Measurements from ENCODE around the gene RAB4A.

Gene RAB4A

DNA sequence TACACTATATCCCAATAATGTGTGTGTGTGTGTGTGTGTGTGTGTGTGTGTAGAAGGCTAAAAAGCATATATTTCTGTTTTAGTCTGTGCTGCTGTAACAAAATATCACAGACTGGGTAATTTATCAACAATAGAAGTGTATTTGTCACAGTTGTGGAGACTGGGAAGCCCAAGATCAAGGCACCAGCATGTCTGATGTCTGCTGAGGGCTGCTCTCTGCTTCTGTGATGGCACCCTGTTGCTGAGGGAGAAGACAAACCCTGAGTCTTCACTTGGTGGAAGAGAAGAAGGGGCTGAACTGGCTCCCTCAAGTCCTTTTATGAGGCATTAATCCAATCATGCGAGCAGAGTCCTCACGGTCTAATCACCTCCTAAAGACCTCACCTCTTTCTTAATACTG, 23.0 kb upstream of the RAB4A start:
- DNase-seq: no peak

DNA sequence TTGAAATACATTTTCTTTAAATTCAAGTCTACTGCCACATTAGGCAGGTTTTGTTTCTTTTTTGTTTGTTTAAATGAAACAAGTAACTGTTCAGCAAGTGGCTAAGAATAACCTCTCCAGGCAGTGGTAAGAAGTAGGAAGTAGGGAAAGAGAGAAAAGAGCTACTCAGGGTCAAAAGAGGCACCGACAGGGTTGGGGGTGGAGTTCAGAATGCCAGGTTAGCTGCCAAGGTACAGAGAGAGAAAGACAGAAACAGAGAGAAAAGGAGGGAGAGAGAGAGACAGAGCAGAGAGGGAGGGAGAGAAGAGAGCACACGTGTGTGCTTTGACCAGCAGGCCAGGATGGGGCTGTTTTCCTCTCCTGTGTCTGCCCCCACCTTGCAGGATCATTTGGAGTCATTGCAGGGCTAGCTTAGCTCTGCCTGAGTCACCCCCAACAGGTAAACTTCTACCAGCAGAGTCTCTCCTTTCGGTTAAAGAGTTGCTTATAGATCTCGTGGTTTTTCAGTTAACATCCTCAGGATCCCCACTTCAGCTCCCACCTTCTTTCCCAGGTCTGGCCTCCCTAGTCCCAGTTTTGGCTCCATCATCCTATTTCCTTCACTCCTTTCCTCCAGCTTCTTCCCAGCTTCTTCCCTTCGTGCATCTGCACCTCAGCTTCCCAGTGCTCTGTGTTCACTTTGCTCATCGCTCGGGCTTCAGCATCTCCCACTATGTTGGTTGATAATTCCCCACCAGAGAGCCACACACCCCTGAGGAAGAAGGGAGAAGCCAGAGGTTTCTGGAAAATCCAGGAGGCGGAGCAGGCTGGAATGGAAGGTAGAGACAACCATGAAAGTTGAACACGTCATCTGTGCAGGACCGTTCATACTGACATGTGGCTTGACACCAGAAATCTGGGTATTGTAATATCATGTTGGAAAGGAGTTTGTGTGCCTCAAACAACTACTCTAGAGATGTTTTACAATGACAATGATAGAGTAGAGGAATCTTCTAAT, 21.8 kb upstream of the RAB4A start:
- no peak for DNase-seq

DNA sequence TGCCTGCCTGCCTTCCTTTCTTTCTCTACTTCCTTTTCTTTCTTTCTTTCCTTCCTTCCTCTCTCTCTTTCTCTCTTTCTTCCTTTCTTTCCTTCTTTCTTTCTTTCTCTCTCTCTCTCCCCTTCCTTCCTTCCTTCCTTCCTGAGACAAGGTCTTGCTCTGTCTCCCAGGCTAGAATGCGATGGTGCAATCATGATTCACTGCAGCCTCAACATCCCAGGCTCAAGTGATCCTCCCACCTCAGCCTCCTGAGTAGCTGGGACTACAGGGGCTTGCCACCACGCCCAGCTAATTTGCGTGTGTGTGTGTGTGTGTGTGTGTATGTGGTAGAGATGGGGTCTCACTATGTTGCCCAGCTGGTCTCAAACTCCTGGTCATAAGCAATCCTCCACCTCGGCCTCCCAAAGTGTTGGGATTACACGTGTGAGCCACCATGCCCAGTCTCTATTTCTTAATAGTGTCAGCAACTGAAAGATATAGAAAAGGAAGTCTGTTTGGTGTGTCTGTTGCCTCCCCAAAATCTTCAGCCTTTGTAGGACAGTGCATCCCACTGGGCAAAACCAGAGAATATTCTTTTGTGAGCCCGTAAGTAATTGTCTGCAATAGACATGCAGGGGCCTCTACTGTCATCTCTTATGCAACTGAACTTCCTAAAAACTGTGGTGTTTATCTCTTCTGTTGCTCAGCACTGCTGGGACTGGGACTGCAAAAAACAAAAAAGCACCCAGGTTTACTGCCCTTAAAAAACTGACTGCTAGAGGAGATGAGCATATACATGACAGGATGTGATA, 20.9 kb upstream of the RAB4A start:
- DNase-seq: no peak

DNA sequence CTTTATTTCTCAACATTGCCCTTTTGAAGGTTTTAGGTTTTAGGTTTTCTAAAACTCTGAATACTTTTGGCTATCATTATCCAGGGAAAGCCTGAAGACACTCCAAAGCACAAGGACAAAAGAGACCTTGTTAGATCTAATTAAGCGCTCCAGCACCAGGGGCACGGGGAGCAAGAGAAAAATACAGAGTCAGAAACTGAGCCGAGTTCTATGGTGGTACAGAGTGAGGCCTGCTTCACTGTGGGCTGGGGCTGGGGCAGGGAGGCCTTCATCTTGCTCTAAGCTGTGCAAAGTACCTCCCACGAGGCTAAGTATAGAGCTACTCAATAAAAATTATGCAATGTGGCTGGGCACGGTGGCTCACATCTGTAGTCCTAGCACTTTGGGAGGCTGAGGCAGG, 19.7 kb upstream of the RAB4A start:
- DNase-seq: no peak

DNA sequence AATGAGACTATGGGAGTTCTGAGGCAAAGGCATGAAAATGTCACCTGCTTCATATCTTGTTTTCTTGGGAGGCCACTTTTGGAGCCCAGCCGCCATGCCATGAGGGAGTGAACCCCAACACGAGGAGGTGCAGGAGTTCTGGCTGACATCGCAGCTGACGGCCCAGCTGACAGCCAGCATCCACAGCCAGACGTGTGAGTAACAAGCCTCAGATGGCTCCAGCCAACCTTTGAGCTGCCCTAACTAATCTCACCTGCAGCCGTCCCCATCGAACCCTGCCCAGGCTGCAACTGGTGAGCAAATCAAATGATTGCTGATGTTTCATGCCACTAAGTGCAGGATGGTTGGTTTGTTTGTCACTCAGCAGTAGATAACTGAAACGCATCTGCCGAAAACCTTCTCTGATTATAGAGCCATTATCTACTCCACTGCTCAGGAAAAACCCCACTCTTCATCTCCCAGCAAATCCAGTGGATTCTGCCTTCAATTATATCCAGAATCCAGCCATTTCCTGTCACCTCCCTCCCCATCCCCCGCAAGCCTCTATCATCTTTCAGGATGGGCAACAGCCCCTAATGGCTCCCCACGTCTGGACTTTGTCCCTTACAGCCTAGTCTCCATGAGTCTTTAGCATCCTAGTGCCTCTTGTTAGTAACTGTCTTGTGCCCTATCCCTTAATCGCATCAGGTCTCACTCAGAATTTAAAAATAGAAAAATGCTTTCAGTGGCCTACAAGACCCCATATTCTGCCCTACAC, 18.5 kb upstream of the RAB4A start:
- no peak for DNase-seq

DNA sequence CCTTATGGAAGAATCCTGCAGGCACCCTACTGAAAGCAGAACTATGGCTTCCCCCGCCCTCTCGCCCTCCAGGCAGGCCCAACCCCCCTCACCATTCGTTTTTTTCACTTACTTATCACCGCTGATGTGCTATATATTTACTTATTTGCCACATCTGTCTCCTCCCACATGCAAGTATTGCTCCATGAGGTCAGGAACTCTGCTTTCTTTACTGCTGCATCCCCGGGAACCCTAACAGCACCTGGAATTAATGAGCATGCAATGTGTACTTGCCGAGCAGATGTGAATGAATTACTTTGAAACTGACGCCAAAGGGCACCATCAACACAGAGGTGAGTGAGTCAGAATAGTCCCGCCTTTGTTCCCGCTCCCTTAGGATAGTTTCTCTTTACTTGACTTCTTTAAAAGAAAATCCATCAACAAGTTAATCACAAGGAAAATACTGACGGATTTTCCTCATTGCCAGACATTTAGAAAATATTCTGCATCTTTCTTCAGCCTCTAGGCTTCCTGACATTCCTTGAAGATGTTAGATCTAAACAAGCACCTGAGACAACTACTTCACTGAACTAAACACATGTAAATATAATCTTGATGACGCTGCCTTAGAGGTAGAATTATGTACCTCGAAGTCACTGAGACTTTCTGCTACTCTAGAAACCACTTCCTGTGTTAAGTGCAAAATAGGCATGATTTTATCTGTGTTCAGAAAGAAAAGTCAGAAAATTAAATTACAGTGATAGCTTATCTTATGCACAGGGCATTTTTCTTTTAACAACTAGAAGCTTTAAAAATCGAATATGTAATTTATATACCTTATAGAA, 17.5 kb upstream of the RAB4A start:
- no peak for DNase-seq

DNA sequence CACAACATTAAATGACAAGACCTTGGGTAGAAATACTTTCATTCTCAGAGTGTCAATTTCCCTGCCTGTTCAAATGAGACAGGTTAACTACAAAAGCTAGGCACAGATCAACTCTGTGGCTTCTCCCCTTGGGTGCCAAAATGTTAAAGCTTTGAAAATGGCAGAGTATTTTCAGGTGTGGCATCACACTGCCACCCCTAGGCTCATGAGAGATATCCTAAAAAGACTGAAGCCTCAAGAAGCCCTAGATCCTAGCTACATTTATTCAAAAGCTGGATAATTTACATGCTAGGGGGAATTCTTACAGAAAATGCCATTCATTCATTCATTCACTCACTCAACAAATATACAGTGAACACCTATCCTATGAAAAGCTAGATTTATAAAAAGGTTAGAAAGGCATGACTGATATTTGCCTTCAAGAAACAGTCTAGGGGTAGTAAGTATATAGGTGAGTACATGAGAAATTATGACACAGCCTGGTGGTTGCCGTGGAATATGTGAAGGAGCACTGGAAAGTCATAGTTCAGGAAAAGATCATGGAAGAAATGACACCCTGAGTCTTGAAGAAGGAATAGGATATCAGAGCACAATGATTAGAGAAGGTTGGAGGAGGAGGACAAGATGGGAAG, 15.9 kb upstream of the RAB4A start:
- DNase-seq: peak; percentile 19

DNA sequence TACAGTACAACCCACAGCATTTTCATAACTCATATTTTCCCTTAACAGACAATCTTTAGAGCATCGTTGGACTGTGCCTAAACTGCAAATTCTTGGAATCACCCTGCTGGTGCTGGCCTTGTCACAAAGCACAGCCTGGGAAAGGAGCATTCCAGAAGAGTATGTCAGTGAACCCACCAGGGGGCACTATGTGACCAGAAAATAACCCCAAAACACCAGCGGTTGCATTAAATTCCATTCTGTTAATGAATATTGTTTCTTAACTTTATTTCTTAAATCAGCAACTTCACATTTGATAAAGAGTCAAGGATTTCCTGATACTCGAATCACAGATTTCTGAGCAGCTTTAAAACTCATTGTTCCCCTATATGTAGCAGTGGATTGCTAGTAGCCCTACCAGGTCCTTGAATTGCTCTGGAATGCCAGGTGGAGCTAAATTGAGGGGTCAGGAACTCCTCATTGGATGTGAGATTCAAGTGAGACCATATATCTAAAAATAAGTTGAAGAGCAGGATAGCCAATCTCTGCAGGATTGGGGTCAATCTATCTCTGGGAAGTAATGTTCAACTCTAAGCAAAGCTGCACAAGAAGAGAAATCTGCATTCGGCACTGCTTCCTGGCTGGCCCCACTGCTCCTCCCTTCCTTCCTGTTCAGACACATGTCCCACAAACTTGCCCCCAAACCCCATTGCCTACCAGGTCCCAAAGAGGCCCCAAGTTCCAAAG, 12.7 kb upstream of the RAB4A start:
- DNase-seq: peak; percentile 53

DNA sequence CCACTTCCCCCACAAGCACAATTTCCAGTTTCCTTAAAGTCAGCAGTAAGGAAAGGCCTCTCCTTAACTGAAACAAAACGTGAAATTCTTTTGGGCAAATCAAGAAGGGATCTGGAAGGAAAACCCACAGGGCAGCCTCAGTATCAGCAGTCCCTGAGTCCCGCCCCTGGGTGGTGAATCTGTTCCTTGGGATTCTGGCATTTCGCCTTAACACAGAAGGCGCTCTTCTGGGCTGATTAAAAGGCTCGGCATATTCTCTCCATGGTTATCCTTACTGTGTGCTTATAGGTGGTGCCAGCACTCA, 12.2 kb upstream of the RAB4A start:
- DNase-seq: no peak

DNA sequence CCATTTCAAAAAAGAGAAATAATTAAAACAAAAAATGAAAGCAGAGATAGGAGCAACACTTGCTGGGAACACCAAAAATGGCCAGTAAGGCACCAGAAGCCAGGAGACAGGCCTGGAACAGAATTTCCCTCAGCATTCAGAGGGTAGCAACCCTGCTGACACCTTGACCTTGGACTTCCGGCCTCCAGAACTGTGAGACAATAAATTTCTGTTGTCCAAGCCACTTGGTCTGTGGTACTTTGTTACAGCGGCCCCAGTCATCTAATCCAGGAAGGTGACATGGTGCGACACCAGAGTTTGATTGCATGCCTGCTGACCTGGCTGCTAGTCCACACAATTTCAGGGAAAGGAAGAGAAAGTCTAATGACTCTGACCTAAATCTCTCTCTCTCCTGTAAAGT, 10.6 kb upstream of the RAB4A start:
- DNase-seq: no peak

DNA sequence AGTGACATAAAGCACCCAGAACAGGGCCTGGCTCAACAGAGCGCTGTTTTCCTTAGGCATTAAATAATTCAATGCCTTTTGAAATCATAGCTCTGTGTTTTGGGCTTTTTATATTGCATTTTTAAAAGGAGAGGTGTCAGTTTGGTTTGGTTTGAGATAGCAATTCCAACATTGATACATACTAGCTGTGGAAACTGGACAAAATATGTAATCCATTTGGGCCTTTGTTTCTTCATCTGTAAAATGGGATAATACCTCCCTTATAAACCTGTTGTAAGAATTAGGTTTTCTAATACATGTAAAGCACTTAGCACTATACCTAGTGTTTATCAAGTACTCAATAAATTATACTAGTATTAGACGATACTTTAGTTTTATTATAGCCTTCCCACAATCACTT, 8.7 kb upstream of the RAB4A start:
- DNase-seq: no peak

DNA sequence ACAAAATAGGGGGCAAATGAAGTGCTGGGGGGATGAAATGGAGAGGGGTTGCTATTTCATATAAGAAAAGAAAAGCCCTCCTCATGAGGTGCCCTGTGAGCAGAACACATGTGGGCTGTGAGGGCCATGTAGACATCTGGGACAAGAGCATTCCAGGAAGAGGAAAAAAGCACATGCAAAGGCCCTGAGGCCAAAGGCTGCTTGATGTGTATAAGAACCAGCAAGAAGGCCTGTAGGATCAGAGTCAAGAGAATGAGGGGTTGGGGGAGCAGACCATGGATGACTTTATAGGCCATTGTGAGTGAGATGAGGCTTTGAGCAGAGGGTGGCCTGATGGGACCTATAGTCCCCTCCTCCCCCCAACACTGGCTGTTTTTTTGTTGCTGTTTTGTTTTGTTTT, 7.7 kb upstream of the RAB4A start:
- no peak for DNase-seq

DNA sequence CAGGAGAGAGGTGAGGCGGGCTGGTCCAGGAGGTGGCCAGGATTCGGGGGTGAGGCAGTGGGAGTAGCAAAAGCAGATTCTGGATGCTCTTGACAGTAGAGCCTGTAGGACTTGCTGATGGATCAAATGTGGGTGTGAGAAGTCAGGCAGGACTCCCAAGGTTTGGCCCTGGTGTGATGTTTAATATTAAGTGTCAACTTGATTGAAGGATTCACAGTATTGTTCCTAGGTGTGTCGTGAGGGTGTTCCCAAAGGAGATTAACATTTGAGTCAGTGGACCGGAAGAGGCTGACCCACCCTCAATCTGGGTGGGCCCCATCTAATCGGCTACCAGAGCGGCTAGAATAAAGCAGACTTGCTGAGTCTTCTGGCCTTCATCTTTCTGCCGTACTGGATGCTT, 6.8 kb upstream of the RAB4A start:
- DNase-seq: no peak

DNA sequence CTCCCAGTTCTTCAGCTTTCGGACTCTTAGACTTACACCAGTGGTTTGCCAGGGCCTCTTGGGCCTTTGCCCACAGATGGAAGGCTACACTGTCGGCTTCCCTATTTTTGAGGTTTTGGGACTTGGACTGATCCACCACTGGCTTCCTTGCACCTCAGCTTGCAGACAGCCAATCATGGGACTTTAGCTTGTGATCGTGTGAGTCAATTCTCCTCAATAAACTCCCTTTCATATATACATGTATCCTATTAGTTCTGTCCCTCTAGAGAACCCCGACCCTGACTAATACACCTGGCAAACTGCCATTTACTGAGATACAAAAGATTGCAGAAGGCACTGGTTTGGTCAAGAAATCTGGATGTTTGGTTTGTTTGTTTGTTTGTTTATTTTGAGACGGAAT, 6.4 kb upstream of the RAB4A start:
- DNase-seq: no peak

DNA sequence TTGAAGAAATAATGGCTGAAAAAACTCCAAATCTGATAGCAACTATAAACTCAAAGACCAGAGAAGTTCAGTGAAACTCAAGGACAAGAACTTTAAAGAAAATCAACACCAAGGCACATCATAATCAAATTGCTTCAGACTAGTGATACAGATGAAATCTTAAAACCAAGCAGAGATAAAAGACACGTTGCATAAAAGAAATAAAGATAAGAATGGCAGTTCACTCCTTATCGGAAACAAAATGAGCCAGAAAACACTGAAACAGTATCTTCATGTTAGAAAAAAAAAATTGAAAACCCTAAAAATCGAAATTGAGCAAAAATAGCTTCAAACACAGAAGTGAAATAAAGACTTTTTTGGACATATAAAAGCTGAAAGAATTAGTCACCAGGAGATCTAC, 4.6 kb upstream of the RAB4A start:
- DNase-seq: no peak

DNA sequence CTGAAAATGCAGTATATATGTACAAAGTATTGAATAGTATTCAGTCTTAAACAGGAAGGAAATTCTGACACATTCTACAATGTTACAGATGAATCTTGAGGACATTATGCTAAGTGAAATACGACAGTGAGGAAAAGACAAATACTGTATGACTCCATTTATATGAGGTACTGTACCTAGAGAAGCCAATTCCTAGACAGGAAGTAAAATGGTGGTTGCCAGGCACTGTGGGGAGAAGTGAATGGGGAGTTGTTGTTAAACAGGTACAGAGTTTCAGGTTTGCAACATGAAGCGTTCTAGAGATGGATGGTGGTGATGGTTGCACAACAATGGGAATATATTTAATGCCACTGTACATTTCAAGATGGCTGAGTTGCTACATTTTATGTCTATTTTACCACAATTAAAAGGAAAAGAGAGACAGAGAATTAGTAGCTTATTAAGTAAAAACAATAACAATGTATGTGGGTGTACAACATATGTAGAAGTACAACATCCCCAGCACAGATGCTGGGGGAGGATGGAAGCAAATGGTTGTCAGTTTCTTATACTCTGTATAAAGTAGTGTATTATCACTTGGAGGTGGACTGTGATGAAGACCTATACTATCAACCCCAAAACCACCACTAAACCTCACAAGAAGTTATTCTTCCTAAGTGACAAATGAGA, 3.9 kb upstream of the RAB4A start:
- DNase-seq: no peak

DNA sequence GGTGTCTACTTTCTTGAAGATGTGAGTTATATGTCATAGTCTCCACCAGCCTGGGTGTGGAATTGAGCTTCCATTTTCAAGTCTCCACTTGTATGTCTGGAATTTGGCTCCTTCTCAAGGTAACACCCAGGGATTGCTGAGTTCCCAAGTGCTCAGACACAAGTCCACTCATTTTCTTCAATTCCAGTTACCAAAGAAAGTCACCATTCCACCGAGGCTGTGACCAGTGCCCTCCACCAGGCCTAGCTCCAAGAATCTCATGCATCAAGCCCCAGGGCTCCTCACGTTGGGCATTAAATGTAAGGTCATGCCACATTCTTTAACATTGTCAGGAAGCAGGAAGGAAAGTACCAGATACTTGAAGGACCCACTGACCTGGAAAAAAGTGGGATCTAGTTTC, 2.4 kb upstream of the RAB4A start:
- no peak for DNase-seq

DNA sequence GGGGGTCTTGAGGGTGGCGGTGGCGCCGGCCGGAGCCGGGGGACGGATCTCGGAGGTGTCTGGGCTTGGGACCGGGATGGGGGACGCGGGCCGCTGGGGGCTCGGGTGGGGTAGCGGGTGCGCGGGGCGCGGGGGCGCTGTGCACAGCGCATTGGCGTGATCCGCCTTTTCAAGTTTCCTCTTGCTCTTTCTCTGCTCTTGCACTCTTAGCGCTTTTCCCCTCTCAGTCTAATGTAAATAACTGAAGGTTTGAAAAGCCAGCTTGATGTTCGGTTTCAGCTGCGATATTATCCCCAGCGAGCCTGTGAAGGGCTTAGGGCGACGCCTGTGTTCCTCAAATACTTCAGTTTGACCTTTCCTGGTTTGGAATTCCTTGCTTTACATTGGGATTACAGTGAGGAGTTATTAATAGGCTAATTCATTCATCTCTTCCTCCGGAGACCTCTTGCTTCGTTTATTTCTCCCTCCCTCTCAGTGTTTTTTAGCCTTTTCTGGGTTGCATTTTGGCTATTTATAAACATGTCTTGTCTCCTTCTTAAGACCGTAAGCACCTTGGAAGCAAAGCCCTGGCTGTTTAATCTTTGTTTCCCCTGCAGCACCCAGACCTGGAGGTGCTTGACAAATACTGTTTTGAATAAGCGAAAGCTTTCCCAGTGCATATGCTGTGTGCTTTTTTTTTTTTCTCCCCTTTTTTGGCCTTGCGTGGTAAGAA, 693 bp downstream of the RAB4A start:
- DNase-seq: no peak

DNA sequence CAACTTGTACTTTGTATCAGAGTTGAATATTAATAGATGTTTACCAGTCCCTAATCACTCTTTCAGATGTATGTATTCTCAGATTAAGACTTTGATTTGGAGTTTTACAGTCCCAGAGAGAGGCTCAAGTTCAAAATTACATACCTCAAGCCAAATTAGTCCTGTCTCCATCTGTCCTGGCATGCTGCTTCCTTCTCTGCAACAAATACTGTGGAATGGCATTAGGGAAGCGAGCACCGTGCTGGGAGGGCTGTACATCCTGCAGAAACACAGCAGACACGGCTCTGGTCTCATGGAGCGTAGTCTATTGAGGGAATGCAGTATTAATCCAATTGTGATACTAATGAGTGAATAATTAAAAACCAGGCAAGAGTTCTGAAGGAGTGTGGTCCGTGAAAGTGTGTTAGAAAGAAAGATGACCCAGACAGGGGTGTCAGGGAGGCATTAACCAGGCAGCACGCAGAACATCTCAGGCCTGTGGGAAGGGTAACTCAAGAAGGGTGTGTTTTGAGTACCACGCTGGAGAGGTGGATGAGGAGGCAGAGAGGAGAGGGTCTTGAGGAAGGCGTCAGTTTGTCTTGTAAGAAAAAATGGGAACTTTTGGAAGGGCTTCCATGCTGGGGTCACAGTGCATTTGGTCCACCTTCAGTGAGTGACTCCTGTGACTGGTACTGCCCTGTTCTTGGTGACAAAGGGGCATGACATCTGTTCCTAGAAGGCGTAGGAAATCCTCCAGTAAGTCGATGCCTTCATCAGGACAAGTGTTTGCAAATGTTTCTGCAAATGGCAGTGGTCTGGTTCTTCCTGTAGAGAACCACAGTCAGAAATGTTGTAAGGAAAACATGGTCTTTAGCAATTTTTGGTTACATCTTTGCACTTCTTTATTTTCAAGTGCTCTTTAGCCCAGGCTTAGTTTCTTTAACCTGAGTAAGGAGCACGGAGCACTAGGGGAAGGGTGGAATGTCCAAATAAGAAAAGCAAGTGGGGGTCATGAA, 1.6 kb downstream of the RAB4A start:
- peak; percentile 66 for DNase-seq
